ENCODE data around the gene FRAS1.

The FRAS1 gene

GRCh38 chr4:78428996-78429395, 371.9 kb downstream of the FRAS1 start:
- ChIA-PET CTCF (no interaction called here), POLR2A (no interaction called here)
- DNase-seq (ENCODE audit: extremely low spot score): no peak
- TF ChIP-seq CTCF (IDR thresholded peaks at IDR 0.05; ENCODE audit: control extremely low read depth, extremely low read depth, low read depth, missing control alignments): no peak

GRCh38 chr4:78432896-78433295, 375.8 kb downstream of the FRAS1 start:
- ChIA-PET POLR2A (no interaction called here), CTCF (interaction anchor here (1.5 kb wide), 1 partner anchor 9 kb away, joined by 7 read pairs; no protein-coding TSS in a partner anchor)
- no peak for TF ChIP-seq CTCF (IDR thresholded peaks at IDR 0.05; ENCODE audit: control extremely low read depth, extremely low read depth, low read depth, missing control alignments)
- no peak for DNase-seq (ENCODE audit: extremely low spot score)

GRCh38 chr4:78437608-78438088, 380.5 kb downstream of the FRAS1 start:
- no peak for DNase-seq (ENCODE audit: extremely low spot score)
- TF ChIP-seq CTCF (IDR thresholded peaks at IDR 0.05; ENCODE audit: control extremely low read depth, extremely low read depth, low read depth, missing control alignments): no peak
- CTCF ChIA-PET: interaction anchor here (1.2 to 1.4 kb wide), 2 partner anchors 10 to 44 kb away, joined by 3 to 4 read pairs; no protein-coding TSS in a partner anchor
- POLR2A ChIA-PET: no interaction called here

- DNase-seq (ENCODE audit: extremely low spot score): no peak
- ChIA-PET POLR2A (no interaction called here), CTCF (no interaction called here)
- no peak for TF ChIP-seq CTCF (IDR thresholded peaks at IDR 0.05; ENCODE audit: control extremely low read depth, extremely low read depth, low read depth, missing control alignments)
These were observed 382.2 kb downstream of the FRAS1 start for GRCh38 chr4:78439328-78439727.

- no peak for DNase-seq (ENCODE audit: extremely low spot score)
- CTCF ChIA-PET: interaction anchor here (2.1 kb wide), 1 partner anchor 9 kb away, joined by 7 read pairs; no protein-coding TSS in a partner anchor
- no peak for TF ChIP-seq CTCF (IDR thresholded peaks at IDR 0.05; ENCODE audit: control extremely low read depth, extremely low read depth, low read depth, missing control alignments)
- POLR2A ChIA-PET: no interaction called here
These were observed 384.6 kb downstream of the FRAS1 start for GRCh38 chr4:78441756-78442155.

- DNase-seq (ENCODE audit: extremely low spot score): no peak
- TF ChIP-seq CTCF (IDR thresholded peaks at IDR 0.05; ENCODE audit: control extremely low read depth, extremely low read depth, low read depth, missing control alignments): no peak
- ChIA-PET CTCF (no interaction called here), POLR2A (no interaction called here)
These were observed 389.5 kb downstream of the FRAS1 start for GRCh38 chr4:78446619-78447018.

GRCh38 chr4:78451407-78451806, 394.3 kb downstream of the FRAS1 start:
- ChIA-PET CTCF (no interaction called here), POLR2A (no interaction called here)
- no peak for TF ChIP-seq CTCF (IDR thresholded peaks at IDR 0.05; ENCODE audit: control extremely low read depth, extremely low read depth, low read depth, missing control alignments)
- no peak for DNase-seq (ENCODE audit: extremely low spot score)
